ENCODE results near the gene ZBTB11.
"Not testable (repeated sequence)": the region's sequence is repeated elsewhere in the genome, so short reads cannot be mapped to it uniquely, and the experiment has no call there.

ZBTB11 gene

GRCh38 chr3:101633186-101633585 is 43.7 kb downstream of the ZBTB11 start:
- Histone ChIP-seq H3K9me3 (ENCODE audit: control insufficient read depth, insufficient read depth, low read depth, low read length) (no peaks in the 10 kb centered on the region), H3K4me1 (ENCODE audit: control insufficient read depth, insufficient read depth, low read length) (no peaks in the 10 kb centered on the region), H3K27ac (ENCODE audit: extremely low read depth, low read depth, low read length) (no peak overlapping the region), H3K36me3 (ENCODE audit: control insufficient read depth in 2 of 2, insufficient read depth in 1 of 2, low read length in 2 of 2) (no peaks in the 10 kb centered on the region), H3K4me3 (ENCODE audit: low read depth, low read length) (no peak overlapping the region)
- ChIA-PET POLR2A (no interaction called here), CTCF (no interaction called here)
- TF ChIP-seq ZNF530 (tag by site-specific recombination; IDR thresholded peaks at IDR 0.05; ENCODE audit: low read depth) = no peak
- no peak for TF ChIP-seq ZNF248 (tag by site-specific recombination; IDR thresholded peaks at IDR 0.05)
- TF ChIP-seq REPIN1 (tag by site-specific recombination; IDR thresholded peaks at IDR 0.05; ENCODE audit: low read depth) = no peak
- TF ChIP-seq ELK4 (IDR thresholded peaks at IDR 0.05; ENCODE audit: borderline replicate concordance, low read depth, low read length) = no peak
- no peak for TF ChIP-seq TCF7L2 (IDR thresholded peaks at IDR 0.05; ENCODE audit: borderline replicate concordance, low read depth, low read length)
- no peak for TF ChIP-seq ZNF10 (tag by site-specific recombination; IDR thresholded peaks at IDR 0.05)
- no peak for TF ChIP-seq ZNF416 (tag by site-specific recombination; IDR thresholded peaks at IDR 0.05)
- TF ChIP-seq ZNF776 (tag by site-specific recombination; IDR thresholded peaks at IDR 0.05; ENCODE audit: borderline replicate concordance) = no peak
- TF ChIP-seq OVOL3 (tag by site-specific recombination; IDR thresholded peaks at IDR 0.05) = no peak
- TF ChIP-seq ZBTB20 (tag by site-specific recombination; IDR thresholded peaks at IDR 0.05) = no peak
- TF ChIP-seq SCRT2 (tag by site-specific recombination; IDR thresholded peaks at IDR 0.05) = no peak

- POLR2A ChIA-PET = no interaction called here
- no peaks in the 10 kb centered on the region for H3K9me3 ChIP-seq (ENCODE audit: control insufficient read depth, insufficient read depth, low read depth, low read length)
- no peaks in the 10 kb centered on the region for H3K36me3 ChIP-seq (ENCODE audit: control insufficient read depth in 2 of 2, insufficient read depth in 1 of 2, low read length in 2 of 2)
- no peaks in the 10 kb centered on the region for H3K4me1 ChIP-seq (ENCODE audit: control insufficient read depth, insufficient read depth, low read length)
- CTCF ChIA-PET = no interaction called here
- TF ChIP-seq SETDB1 (IDR thresholded peaks at IDR 0.05; ENCODE audit: insufficient read length, low read length) (no peak), RBAK (tag by site-specific recombination; IDR thresholded peaks at IDR 0.05) (no peak), ZNF513 (tag by site-specific recombination; IDR thresholded peaks at IDR 0.05) (no peak), ZNF629 (tag by site-specific recombination; IDR thresholded peaks at IDR 0.05) (no peak), ZNF658 (tag by site-specific recombination; IDR thresholded peaks at IDR 0.05) (no peak), ZNF221 (tag by site-specific recombination; IDR thresholded peaks at IDR 0.05; ENCODE audit: borderline replicate concordance) (no peak), KLF1 (tag by site-specific recombination; IDR thresholded peaks at IDR 0.05) (no peak), AEBP2 (tag by site-specific recombination; IDR thresholded peaks at IDR 0.05; ENCODE audit: borderline replicate concordance) (no peak), ZNF596 (tag by site-specific recombination; IDR thresholded peaks at IDR 0.05) (no peak), ZSCAN5A (tag by site-specific recombination; IDR thresholded peaks at IDR 0.05) (no peak), YY1 (tag by site-specific recombination; IDR thresholded peaks at IDR 0.05) (no peak), ZNF692 (tag by site-specific recombination; IDR thresholded peaks at IDR 0.05) (no peak), KLF17 (tag by site-specific recombination; IDR thresholded peaks at IDR 0.05) (no peak)
- H3K27ac ChIP-seq (ENCODE audit: extremely low read depth, low read depth, low read length) = no peak overlapping the region
- no peak overlapping the region for H3K4me3 ChIP-seq (ENCODE audit: low read depth, low read length)
Measured at GRCh38 chr3:101632586-101632985, 44.3 kb downstream of the ZBTB11 start.

- CTCF ChIA-PET; H3K36me3 ChIP-seq (ENCODE audit: control insufficient read depth in 2 of 2, insufficient read depth in 1 of 2, low read length in 2 of 2); H3K9me3 ChIP-seq (ENCODE audit: control insufficient read depth, insufficient read depth, low read depth, low read length); H3K4me1 ChIP-seq (ENCODE audit: control insufficient read depth, insufficient read depth, low read length); POLR2A ChIA-PET; H3K27ac ChIP-seq (ENCODE audit: extremely low read depth, low read depth, low read length); H3K4me3 ChIP-seq (ENCODE audit: low read depth, low read length): not testable (repeated sequence)
Measured at GRCh38 chr3:101631959-101632358, 45.0 kb downstream of the ZBTB11 start.

Data from HEK293 (cell line).